ENCODE results near the gene MAP7D1.

Gene MAP7D1

DNA sequence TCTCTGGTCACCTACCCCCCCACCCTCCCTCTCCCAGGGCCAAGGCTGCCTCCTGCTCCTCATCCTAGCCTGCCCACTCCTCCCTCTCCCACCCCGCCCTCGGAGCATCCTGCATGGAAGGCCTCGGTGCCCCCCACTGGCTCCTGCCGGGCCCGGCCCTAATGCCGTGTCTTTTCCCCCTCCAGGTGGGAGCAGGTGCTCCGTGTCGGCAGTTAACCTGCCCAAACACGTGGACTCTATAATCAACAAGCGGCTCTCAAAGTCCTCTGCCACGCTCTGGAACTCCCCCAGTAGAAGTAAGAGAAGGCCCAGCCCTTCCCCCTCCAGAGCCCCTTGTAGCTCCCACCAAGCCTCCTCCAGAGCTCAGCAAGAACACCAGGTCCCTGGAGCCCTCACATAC lies 18.8 kb downstream of the MAP7D1 start:
- TF ChIP-seq, protein P1, sequence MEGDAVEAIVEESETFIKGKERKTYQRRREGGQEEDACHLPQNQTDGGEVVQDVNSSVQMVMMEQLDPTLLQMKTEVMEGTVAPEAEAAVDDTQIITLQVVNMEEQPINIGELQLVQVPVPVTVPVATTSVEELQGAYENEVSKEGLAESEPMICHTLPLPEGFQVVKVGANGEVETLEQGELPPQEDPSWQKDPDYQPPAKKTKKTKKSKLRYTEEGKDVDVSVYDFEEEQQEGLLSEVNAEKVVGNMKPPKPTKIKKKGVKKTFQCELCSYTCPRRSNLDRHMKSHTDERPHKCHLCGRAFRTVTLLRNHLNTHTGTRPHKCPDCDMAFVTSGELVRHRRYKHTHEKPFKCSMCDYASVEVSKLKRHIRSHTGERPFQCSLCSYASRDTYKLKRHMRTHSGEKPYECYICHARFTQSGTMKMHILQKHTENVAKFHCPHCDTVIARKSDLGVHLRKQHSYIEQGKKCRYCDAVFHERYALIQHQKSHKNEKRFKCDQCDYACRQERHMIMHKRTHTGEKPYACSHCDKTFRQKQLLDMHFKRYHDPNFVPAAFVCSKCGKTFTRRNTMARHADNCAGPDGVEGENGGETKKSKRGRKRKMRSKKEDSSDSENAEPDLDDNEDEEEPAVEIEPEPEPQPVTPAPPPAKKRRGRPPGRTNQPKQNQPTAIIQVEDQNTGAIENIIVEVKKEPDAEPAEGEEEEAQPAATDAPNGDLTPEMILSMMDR (IDR thresholded peaks at IDR 0.05; ENCODE audit: low read depth, low read length, missing control alignments): no peak
- H3K4me3 ChIP-seq (ENCODE audit: low read depth, low read length): no peak overlapping the region
- no peak for DNase-seq (ENCODE audit: low read depth)

DNA sequence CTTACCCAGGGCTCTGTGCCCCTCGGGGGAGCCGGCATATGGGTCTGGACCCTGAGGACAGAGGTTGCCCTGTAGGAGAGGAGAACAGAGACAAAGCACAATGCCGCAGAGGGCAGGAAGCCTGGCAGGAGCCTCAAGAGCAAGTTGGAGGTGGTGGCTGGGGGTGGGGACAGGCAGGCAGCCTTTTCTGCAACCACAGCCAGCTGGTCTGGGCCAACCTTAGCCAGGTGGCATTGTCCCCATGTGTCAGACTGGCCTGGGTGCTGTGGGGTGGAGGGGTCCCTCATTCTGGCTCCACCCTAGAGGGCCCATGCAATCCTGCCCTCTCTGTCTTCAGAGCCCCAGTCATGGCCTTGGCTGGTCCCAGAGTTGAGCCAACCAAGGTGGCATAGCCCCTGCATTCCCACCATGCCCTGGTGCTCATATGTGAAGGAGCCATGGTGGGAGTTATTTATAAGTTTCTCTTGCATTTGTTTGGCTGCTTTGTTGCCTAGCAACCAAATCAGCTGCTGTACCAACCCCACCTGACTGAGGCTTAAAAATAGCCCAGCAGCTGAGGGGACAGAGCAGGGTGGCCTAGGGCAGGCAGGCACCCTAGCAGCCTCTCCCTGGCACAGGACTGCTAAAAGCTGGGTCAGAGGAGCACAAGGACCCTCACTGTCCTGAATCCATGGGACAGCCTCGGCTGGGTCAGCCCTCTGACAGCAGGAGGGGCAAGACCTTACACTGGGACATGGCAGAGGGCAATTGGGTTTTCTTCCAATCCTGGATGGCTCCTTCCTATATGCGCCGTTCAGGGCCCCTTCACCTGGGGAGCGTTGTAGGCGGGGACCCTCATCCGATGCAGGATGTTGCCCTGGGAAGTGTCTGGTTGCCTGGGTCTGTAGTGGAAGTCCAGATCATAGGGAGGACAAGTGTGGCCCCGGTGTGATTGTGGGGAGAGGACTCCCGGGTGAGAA lies 19.5 kb downstream of the MAP7D1 start:
- no peak for DNase-seq (ENCODE audit: low read depth)
- TF ChIP-seq, protein P1 (IDR thresholded peaks at IDR 0.05; ENCODE audit: low read depth, low read length, missing control alignments): no peak
- H3K4me3 ChIP-seq (ENCODE audit: low read depth, low read length): no peak overlapping the region

DNA sequence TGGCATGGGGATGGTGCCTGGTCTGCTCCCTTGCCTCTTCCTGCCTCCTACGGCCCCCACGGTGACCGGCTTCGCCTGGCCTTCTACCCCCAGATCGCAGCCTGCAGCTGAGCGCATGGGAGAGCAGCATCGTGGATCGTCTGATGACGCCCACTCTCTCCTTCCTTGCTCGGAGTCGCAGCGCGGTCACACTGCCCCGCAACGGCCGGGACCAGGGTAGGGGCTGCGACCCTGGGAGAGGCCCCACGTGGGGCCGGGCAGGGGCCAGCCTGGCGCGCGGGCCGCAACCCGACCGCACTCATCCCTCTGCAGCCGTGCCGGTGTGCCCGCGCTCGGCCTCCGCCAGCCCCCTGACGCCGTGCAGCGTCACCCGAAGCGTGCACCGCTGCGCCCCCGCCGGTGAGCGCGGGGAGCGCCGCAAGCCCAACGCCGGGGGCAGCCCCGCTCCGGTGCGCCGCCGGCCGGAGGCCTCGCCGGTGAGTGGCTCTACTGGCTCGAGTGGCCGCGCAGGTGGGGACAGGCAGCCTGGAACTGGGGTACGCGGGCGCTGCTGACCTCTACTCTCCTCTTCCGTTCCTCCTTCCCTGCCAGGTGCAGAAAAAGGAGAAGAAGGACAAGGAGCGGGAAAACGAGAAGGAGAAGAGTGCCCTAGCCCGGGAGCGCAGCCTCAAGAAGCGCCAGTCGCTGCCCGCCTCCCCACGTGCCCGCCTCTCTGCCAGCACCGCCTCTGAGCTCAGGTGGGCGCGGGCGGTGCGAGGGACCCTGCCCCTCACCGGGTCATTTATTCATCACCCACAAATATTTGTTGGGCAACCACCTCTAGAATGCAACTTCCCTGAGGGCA lies 20.4 kb downstream of the MAP7D1 start:
- no peak overlapping the region for H3K4me3 ChIP-seq (ENCODE audit: low read depth, low read length)
- DNase-seq (ENCODE audit: low read depth): no peak
- TF ChIP-seq, protein P1 (IDR thresholded peaks at IDR 0.05; ENCODE audit: low read depth, low read length, missing control alignments): no peak

DNA sequence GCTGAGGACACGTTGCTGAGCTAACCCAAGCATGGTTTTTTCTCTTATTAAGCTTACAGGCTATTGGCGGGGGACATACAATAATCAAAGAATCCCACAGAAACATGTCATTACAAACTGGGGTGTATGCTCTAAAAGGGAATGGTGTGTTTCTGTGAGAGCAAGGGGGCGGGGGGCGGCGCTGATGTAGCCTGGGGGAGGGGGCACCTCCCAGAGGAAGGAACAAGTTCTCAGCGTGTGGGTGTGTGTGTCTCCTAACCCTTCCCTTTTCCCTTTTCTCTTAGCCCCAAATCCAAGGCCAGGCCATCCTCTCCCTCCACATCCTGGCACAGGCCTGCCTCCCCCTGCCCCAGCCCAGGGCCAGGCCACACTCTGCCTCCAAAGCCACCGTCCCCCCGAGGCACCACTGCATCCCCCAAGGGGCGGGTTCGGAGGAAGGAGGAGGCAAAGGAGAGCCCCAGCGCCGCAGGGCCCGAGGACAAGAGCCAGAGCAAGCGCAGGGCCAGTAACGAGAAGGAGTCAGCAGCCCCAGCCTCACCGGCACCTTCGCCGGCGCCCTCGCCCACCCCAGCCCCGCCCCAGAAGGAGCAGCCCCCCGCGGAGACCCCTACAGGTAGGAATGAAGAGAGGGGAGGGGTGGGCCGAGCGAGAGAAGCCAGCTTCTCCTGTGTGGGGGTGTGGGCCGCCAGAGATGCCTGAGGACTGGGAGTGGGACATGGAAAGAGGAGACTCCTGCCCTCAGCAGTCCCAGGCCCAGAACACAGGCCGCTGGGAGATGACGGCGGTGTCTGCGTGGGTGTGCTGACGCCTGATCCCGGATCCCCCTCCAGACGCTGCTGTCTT lies 21.9 kb downstream of the MAP7D1 start:
- no peak for DNase-seq (ENCODE audit: low read depth)
- TF ChIP-seq, protein P1 (IDR thresholded peaks at IDR 0.05; ENCODE audit: low read depth, low read length, missing control alignments): no peak
- H3K4me3 ChIP-seq (ENCODE audit: low read depth, low read length): no peak overlapping the region

DNA sequence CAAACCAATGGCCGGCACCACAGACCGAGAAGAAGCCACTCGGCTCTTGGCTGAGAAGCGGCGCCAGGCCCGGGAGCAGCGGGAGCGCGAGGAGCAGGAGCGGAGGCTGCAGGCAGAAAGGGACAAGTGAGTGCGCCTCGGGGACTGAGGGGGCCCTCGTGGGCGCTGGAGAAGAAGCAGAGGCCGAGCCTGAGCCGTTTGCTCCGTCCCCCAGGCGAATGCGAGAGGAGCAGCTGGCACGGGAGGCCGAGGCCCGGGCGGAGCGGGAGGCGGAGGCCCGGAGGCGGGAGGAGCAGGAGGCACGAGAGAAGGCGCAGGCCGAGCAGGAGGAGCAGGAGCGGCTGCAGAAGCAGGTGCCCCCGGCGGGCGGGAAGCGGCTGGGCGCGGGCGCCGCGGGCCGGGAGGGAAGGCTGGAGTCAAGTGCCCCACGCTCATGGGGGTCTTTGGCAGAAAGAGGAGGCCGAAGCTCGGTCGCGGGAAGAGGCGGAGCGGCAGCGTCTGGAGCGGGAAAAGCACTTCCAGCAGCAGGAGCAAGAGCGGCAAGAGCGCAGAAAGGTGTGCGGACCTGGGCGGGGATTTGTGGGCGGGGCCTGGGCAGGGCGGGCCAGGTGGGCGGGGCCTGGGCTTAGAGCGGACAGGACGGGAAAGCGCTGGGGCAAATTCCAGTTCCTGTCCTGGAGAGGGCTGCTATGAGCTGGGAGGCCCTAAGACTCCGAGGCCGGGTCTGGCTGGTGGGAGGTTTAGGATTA lies 22.7 kb downstream of the MAP7D1 start:
- no peak overlapping the region for H3K4me3 ChIP-seq (ENCODE audit: low read depth, low read length)
- TF ChIP-seq, protein P1 (IDR thresholded peaks at IDR 0.05; ENCODE audit: low read depth, low read length, missing control alignments): no peak
- DNase-seq (ENCODE audit: low read depth): no peak

DNA sequence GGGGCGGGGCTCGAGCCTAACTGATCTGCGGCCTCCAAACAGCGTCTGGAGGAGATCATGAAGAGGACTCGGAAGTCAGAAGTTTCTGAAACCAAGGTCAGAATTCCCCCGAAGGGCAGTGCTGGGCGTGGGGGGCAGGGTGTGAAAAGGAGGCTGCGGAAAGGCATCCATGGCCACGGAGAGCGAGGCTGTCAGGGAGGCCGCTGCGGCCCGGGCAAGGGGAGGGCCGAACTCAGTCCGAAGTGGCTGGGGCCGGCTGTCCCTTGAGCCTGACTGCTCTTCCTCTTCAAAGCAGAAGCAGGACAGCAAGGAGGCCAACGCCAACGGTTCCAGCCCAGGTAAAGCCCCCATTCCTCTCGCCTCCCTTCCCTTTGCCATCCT lies 23.2 kb downstream of the MAP7D1 start:
- DNase-seq (ENCODE audit: low read depth): no peak
- H3K4me3 ChIP-seq (ENCODE audit: low read depth, low read length): no peak overlapping the region
- TF ChIP-seq, protein P1 (IDR thresholded peaks at IDR 0.05; ENCODE audit: low read depth, low read length, missing control alignments): no peak

Data from GM12864 (cell line).